ENCODE measurements around the gene EED.

EED gene

GRCh38 chr11:86214710-86215109, 29.8 kb upstream of the EED start:
- Histone ChIP-seq H3K27me3 (ENCODE audit: insufficient read depth, poor library complexity, severe bottlenecking) (no peaks in the 10 kb centered on the region), H3K4me3 (replicated peaks; ENCODE audit: insufficient read depth, low read length) (no peak overlapping the region), H3K27ac (replicated peaks) (no peak overlapping the region)
- DNase-seq (ENCODE audit: low read depth in 1 of 2, low spot score in 1 of 2) = no peak
- TF ChIP-seq GABPA (IDR thresholded peaks at IDR 0.05; ENCODE audit: low read depth) = no peak
- TF ChIP-seq SPI1 (IDR thresholded peaks at IDR 0.05; ENCODE audit: borderline replicate concordance, low read depth) = no peak
- no peak for TF ChIP-seq REST (IDR thresholded peaks at IDR 0.05; ENCODE audit: insufficient replicate concordance, low read depth)
- TF ChIP-seq CTCF (IDR thresholded peaks at IDR 0.05; ENCODE audit: insufficient read depth, low read length) = no peak
- TF ChIP-seq POLR2AphosphoS5 (IDR thresholded peaks at IDR 0.05; ENCODE audit: low read depth) = no peak

GRCh38 chr11:86218125-86219084, 26.1 kb upstream of the EED start:
- DNase-seq (ENCODE audit: low read depth in 1 of 2, low spot score in 1 of 2) = peak in 1 of 2 experiments; percentile 72
- H3K4me3 ChIP-seq (replicated peaks; ENCODE audit: insufficient read depth, low read length) = no peak overlapping the region
- H3K27me3 ChIP-seq (ENCODE audit: insufficient read depth, poor library complexity, severe bottlenecking) = no peaks in the 10 kb centered on the region
- no peak overlapping the region for H3K27ac ChIP-seq (replicated peaks)
- peak; percentile 87 for TF ChIP-seq CTCF (IDR thresholded peaks at IDR 0.05; ENCODE audit: insufficient read depth, low read length)
- TF ChIP-seq POLR2AphosphoS5 (IDR thresholded peaks at IDR 0.05; ENCODE audit: low read depth) = no peak

DNA sequence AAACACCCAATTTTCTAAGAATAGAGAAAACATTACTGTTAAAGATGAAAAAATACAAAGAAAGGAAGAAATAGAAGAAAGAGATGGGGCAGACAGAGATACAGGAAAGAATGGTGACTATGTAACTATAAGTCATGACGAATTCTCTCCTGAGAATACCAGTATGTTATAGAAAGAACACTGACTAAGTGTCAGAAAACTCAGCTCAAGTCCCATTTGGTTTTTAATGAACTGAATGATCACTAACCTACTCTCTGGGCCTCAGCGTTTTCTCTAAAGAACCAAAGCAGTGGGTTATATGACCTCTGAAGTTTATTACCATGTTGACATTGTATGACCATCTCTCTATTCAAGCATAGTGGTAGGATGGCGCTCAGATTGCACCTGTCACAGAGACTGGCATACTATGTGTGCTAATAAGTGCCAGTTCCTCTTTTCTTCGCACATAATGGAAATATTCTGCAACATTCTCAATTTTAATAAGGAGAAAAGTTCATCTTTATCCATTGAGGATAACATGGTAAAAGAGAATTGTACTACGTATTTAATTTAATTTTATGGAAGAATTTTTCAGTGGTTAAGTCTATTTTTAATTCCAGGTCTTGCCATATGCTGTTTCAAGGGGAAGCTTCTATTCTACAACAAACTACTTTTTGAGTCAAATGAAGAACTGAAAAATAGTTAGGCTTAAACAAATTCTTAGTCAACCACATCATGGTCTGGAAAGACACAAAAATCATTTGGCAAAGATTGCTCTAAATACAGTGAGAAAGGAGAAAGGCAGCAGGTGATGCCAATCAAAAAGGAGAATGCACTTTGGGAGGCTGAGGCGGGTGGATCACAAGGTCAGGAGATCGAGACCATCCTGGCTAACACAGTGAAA, 25.0 kb upstream of the EED start:
- no peak overlapping the region for H3K27ac ChIP-seq (replicated peaks)
- H3K27me3 ChIP-seq (ENCODE audit: insufficient read depth, poor library complexity, severe bottlenecking) = no peaks in the 10 kb centered on the region
- no peak overlapping the region for H3K4me3 ChIP-seq (replicated peaks; ENCODE audit: insufficient read depth, low read length)
- DNase-seq (ENCODE audit: low read depth in 1 of 2, low spot score in 1 of 2) = no peak
- TF ChIP-seq REST (IDR thresholded peaks at IDR 0.05; ENCODE audit: insufficient replicate concordance, low read depth) (no peak), SPI1 (IDR thresholded peaks at IDR 0.05; ENCODE audit: borderline replicate concordance, low read depth) (peak; percentile 52)

DNA sequence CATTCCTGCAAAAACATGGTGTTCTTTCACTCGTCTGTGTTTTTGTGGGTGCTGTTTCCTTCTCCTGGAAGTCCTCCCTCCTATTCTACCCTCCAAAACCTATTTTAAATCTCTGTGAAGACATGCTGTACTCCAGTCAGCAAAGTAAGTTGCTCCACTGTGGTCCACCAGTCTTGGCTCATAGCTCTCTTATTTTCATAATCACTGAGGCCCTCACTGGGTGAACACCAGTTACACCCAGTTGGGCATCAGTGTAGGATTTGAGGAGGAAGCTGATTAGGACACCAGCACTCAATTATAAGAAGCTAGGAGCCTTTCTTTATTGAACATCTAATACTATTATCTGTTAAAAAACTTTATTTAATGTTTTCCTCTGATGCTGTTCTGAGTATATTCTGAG, 23.9 kb upstream of the EED start:
- no peak for TF ChIP-seq GABPA (IDR thresholded peaks at IDR 0.05; ENCODE audit: low read depth)
- TF ChIP-seq REST (IDR thresholded peaks at IDR 0.05; ENCODE audit: insufficient replicate concordance, low read depth) = no peak
- no peak for TF ChIP-seq CTCF (IDR thresholded peaks at IDR 0.05; ENCODE audit: insufficient read depth, low read length)
- TF ChIP-seq POLR2AphosphoS5 (IDR thresholded peaks at IDR 0.05; ENCODE audit: low read depth) = no peak
- TF ChIP-seq SPI1 (IDR thresholded peaks at IDR 0.05; ENCODE audit: borderline replicate concordance, low read depth) = no peak
- Histone ChIP-seq H3K4me3 (replicated peaks; ENCODE audit: insufficient read depth, low read length) (no peak overlapping the region), H3K27me3 (ENCODE audit: insufficient read depth, poor library complexity, severe bottlenecking) (no peaks in the 10 kb centered on the region), H3K27ac (replicated peaks) (no peak overlapping the region)
- peak in 1 of 2 experiments; percentile 57 for DNase-seq (ENCODE audit: low read depth in 1 of 2, low spot score in 1 of 2)
